GM19455 (cell line): ENCODE data around the gene ADCY7.

Experiments
- ATAC-seq: cut with Tn5 transposase; IDR thresholded peaks from one replicate; pipeline ENCODE4 v1.9.1; 2021; ENCODE audit not compliant: unreplicated experiment

The ADCY7 gene

DNA sequence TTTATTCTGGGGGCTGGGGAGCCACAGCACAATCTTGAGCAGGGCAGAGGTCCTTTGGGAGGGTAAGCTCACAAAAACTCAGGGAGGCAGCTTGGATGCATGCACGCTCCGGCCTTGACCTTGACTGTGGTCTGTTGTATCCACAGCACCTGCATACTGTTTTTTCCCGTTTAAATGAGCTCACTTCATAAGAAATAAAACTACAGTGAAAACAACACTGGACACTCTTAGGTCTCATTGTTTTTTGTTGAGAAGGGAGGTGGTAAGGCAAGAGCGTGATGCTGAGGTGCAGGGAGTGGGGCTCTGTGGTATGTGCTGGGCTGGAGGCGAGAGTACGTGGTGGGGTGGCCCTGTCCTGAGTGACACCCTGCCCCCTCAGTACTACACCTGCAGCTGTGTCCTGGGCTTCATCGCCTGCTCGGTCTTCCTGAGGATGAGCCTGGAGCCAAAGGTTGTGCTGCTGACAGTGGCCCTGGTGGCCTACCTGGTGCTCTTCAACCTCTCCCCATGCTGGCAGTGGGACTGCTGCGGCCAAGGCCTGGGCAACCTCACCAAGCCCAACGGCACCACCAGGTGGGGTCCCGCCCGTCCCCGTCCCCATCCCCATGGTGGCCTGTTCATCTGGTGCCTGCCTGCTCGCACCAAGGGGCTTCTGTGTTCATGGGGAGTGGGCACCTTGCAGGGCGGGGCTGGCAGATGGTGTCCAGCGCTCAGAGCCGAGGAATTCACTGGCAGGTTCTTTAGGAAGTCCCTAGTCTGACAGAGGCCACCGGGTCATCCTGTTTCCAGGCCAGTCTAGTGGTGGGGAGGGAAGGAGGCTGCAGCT, 44.2 kb downstream of the ADCY7 start:
- no peak for ATAC-seq

DNA sequence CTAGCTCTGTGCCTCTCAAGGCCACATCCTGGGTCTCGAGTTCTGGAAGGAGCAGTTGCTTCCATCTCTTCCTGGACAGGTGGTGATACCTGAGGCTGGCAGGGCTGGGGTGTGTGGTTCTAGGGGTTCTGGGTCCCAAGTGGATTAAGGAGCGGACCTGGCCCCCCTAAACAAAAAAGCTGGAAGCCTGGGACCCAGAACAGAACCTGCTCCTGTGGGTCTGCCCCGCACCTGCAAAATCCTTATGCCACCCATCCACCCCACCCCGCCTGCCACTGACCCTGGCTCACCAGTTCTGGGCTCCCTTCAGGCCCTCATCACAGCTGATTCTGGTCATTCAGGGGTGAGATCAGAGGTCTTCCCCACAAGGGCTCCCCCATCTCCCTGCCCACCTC, 44.8 kb downstream of the ADCY7 start:
- no peak for ATAC-seq

DNA sequence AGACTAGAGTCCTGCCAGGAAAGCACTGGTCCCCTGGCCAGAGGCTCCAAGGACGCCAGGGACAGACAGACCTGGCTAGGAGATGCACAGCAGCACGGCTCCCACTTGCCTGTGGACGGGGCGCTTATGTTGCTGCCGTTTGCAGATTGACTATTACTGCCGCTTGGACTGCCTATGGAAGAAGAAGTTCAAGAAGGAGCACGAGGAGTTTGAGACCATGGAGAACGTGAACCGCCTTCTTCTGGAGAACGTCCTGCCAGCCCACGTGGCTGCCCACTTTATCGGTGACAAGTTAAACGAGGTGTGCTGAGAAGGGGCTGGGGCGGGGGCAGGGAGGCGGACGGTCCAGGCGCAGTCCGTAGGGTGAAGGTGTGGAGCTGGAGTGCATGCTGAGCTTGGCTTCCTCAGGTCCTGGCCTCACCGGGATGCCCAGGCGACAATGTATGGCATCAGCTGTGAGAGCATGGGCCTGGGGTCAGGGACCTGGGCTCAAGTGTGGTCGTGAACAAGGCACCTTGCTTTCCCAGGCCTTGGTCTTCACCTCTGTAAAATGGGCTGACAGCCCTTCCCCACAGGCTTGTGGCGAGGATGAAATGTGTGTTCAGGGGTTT, 45.6 kb downstream of the ADCY7 start:
- no peak for ATAC-seq

DNA sequence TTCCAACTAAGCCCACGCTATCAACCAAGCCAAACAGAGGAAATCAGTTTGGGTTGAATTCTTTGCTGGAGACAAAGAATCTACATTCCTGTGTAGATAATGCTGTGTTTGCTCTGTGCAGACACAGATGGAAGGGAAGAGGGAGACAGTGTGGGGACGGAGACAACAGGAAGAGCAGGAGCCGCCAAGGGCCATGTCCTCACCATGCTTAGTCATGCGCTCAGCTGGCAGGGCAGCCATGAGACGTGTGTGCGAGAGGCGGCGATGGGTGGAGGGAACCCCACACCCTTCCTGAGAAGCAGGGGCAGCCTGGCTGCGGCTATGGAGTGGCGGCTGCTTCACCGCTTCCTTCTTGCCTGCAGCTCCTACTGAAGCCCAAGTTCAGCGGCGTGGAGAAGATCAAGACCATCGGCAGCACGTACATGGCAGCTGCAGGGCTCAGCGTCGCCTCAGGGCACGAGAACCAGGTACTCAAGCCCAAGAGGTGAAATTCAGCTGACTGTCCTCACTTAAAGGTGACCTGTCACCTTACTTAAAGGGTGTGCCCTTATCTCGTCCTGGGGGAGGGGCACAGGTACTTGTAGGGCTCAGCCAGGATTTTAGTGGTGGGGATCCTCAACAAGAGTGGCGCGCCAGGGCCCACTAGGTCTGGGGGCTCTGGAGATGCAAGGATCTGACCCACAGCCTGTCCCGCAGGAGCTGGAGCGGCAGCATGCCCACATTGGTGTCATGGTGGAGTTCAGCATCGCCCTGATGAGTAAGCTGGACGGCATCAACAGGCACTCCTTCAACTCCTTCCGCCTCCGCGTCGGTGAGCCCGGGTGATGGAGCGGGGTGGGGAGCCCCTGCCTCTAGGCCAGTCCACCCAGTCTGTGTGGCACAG, 47.5 kb downstream of the ADCY7 start:
- no peak for ATAC-seq

DNA sequence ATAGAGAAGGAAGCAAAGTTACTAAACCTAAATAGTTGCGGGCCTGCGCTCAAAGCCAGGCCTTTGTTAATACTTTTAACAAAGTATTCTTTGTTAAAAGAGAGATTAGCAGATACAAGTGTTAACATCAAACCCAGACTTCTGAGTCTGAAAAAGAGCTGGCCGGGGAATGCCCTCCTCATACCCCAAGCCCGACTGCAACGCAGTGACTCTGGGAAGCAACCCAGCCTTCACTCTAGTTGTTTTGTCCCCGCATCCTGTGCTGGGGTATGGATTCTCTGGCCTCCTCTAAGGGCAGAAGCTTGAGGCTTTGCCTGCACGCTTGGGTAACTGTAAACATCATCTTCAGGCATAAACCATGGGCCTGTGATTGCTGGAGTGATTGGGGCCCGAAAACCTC, 48.3 kb downstream of the ADCY7 start:
- no peak for ATAC-seq

DNA sequence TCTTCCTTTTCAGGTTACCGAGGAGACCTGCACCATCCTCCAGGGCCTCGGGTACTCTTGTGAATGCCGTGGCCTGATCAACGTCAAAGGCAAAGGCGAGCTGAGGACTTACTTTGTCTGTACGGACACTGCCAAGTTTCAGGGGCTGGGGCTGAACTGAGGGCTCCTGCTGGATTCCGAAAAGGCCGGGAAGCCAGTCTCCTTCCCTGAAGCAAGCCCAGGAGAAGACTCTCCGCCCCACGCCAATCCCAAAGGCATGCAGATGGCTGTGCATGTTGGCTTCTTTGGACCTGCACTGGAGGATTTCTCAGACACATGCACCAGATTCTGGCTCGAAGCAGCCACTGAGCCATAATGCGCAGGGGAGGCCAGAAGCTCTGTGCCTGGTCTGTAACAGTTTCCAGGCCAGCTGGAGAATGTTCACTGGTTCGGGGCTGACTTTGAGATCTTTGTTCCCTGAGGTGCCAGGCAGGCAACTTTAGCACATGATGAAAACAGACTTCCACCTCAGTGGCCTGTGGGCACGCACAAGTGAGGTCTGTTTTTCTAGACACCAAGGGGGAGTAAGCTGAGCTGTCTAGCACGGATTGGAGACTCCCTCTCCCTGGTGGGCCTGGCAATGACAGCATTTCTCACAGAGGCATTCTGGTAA, 49.1 kb downstream of the ADCY7 start:
- no peak for ATAC-seq

DNA sequence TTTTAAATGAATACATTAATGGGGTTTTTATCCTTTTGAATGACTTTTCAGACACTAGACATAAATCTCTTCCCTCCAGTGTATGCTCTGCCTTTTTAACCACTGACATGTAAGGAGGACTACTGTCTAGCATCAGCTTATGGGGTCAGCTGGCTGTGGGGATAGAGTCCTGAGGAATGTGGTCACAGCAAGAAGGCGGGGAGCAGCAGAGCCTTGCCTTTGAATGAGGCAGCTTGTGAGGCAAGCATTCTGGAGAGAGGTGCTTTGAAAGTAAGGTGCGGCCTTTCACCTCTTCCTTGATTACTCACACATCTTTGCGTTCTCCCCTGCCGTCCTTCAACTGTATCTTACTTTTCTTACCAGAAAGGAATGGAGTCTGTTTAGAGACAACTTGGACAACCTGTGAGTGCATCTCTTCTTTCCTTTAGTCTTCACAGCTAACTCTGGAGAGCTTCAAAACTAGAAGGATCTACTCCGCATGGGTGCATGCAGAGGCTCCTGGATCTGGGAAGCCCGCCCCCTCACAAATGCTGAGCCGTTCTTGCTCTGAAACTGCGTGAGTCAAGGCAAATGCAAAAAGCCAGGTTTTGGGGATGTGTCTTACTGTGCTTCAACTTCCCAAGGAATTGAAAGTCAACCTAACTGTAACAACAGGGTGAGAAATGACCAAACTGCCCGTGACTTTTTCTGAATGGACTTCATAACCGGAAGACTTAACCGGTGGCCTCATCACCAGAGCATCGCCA, 49.9 kb downstream of the ADCY7 start:
- ATAC-seq, result no peak

DNA sequence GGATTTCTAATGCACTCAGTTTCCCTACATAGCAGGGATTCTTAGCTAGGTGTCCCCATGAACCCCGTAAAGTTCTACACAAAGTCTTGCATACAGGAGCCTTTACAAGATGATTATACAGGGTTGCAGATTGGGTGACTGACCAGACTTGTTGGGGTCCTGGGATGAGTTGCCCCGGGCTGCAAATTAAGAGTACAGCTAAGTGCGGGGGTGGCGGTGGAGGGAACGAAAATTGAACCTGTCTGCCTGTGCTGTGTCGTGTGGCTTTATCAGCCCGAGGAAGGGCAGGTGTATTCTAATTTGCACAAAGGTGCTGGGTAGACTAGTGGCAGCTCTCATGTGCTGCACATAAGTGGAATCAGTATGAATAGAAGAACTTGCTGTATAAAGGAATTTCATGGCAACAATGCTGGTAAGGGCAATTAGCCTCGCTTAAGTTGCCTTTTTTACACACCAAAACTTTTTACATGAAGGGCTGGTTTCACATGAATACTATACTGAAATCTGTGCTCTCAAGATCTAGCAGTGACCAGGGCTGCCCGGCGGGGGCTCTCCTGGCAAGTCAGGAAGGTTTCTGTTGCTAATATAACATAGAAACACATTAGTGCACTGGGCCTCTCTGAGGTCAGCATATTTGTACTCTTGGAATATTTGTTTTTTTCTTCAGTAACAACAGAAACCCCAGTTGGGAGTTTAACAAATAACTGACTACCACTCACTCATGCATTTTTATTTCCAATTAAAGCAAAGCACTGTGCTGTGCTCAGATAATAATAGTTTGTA, 50.7 kb downstream of the ADCY7 start:
- ATAC-seq, result no peak

DNA sequence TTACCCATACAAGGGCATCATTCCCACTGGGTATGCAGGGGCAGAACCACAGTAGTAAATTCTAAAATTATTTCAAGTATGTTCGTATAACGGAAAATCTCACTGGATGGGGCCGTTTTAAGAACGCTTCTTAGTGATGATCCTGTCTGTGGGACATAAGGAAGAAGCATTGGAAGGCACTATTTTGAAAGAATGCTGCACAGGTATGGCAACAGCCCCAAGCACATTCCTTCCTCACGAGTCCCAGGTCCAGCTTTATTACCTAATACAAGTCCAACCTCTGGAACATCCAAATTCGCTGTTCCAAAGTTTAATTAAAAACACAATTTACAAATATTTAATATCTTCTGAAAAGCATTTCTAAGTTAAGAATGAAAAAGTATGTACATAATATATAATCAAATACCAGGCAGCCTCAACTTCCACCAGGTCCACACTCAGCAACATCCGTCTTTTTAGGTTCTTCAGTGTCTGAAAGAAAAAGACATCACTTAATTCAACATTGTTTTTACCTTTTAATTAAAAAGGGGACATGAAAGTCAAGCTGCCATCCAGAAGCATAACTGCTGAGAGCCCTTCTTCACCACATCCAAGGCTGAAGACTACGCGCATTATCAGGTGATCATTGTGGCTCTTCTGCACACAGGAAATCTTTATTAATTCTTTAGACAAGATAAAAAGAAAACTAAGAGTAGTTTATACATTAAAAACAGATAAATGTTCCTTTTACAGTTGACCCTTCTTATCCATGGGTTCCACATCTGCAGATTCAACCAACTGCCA, 52.6 kb downstream of the ADCY7 start:
- ATAC-seq, result no peak

DNA sequence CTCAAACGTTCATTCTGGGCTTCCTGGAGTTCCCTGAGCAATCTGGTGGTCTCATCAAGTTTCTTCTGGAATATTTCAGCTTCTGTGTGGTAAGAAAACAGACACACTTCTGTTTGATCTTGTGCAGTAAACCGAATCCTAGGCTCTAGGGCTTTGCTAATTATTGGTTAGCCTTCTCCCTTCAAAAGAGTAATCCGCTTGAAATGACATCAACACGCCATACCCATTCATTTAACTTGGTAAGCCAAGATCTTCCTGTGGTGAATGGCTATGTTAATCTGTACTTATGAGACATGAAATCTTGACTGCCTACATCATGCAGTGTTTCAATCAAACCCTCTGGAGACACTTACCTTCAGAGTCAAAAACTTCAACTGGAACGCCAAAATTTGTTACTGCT, 54.0 kb downstream of the ADCY7 start:
- no peak for ATAC-seq

DNA sequence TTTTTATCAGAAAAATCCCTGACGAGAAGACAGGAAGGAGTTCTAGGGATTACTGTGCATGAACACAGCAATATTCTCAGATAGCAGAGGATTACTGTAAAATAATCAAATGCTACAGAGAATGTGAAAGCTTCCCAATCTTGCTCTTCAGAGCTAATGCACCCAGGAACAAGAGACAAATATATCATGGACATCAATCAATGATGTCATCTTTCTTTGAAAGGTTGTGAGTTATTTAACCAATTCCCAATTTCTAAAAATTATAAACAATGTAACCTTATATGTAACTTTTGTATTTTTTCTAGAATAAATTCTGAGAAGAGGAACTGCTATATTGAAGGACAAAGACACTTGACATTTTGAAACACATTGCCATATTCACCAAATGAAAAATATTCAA, 56.0 kb downstream of the ADCY7 start:
- ATAC-seq, result no peak

DNA sequence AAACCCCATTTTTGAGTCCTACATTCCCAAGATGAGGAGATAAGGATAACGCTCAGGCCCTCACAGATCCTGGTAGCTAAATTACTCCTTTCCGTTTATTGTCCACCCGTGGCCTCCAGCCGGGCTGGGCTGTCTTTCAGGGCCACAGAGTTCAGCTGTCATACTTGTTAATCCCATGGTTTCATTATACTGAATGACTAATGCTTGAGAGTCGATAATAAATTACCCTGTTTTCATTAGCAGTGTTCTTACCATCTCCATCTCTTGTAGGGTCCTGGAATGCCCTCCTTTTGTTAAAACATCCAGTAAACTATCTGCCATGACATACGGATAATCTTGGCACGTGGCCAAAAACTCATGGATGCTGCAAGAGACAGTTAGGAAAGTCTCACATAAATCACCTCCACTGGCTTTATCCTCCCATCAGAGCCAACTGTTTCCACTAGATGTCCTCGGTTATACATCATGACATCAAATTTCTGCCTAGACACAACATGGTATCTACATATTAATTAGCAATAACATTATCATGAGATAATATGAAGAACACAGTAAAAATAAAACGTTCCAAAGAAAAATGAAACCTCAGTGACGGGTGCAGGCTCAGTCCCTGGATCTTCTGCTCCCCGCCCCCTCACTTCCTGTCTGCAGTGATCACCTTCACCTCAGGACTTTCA, 57.1 kb downstream of the ADCY7 start:
- no peak for ATAC-seq

DNA sequence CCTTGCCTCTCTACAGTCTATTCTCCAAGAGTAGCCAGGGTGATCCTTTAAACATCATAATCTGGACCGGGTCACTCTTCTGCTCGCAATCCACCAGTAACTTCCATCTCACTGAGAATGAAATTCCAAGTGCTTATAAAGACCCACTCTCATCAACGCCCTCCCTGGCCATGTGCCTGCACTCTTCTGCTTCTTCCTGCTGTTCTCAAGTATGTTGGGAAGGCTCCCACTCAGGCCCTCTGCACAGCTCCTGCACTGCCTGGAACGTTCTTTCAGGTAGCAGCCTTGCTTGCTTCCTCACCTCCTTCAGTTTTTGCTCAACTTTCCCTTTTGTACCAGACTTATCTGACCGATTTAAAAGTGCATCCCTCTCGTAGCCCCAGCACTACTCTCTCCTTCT, 58.0 kb downstream of the ADCY7 start:
- ATAC-seq, result no peak

DNA sequence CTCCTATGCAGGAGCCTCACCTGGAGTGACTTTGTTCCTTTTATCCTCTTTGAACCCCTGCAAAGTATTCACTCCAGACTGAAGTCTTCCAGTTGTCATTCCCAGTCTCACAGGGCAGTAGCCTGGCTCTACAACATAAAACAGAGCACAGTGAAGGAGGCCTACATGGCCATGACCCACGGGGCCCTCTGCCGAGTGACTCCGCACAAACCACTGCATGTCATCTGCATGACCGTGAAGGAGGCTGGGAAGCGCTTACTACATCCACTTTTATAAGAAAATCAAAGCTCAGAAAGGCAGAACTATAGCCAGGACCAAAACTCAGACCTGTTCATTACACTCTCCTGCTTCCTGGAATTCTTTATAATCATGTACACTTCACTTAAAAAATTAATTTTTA, 59.9 kb downstream of the ADCY7 start:
- no peak for ATAC-seq

DNA sequence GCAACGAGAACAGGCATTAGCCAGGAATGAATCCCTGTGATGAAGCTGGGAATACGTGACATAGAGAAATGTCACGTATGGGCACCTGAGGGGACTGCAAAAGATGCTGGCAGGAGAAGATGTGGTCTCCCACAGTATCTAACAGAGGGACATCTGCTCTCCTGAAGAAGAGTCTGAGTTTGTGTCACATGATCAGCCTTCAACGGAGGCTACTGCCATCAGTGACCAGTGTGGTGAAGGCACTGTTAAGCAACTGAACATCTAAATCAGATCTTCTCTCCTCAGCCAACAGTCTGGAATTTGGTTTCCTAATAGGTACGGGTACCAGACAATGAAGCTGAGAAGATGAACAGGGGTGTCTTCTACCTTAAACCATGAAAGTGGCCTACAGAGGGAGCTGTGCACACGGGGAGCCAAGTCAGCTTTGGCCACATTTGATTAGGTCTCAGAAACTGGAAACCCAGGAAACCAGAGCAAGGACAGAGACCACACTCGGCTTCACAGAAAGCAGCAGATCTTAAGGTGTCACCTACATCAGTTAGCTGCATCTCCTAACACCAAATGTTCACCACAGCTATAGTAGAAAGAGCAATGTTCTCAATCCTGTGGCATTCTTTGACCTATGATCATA, 60.6 kb downstream of the ADCY7 start:
- peak; percentile 67 for ATAC-seq

DNA sequence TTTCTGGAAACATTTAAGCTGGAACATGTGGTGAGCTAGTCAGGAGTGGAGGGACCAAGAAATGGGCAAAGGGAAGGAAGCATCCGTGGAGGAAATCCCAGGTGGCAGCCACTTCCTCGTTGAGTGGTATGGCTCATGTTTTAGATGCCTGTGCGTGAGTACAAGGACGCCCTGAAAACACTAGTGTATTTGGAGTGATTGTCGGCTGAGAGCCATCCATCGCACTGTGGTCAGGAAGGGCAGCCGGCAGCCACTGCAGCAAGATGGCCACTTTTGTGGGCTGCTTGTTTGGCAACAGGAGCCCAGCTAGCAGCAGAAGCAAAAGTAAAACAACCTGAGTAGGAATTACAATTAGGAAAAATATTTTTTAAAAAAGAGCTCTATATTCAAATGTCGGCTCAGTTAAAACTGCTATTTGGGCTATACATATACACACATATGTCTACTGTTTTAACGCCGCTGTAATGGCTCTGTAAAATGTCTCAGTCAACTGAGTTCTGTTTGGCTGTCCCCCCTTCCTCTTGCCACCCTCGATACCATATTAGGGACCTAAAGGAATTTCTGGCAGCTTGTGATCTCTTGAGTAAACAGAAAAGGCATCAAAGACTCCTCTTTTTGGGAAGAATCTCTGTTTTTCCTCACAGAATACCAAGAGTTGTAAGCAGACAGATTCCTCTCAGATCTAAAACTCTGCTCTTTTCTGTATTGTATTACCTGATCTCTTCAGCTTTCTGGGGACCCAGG, 63.3 kb downstream of the ADCY7 start:
- no peak for ATAC-seq

DNA sequence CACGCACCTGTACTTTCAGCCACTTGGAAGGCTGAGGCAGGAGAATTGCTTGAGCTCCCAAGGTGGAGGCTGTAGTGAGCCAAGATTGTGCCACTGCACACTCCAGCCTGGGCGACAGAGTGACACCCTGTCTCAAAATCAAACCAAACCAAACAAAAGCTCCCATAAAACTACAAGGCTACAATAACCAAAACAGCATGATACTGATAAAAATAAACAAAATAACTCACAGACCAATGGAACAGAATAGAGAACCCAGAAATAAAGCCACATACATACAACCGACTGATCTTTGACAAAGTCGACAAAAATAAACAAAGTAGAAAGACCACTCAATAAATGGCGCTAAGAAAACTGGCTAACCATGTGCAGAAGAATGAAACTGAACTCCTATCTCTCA, 65.2 kb downstream of the ADCY7 start:
- no peak for ATAC-seq
